IMR-90 (cell line): ENCODE results near the gene KIF22. TPM values are rescaled to one million over a fixed set of nuclear protein-coding genes. Genes with fewer than 3 reads are reported as not detected.
"Not testable (repeated sequence)": the region's sequence is repeated elsewhere in the genome, so short reads cannot be mapped to it uniquely, and the experiment has no call there.

ENCODE experiments used
- ATAC-seq: fragments of 200-7000 bp; cut with Tn5 transposase; 2 replicates; pipeline ENCODE4 v1.9.1; 2020; ENCODE audit warnings: low read depth, mild to moderate bottlenecking, moderate library complexity
- BruUV-seq: library from RNA; stranded (reverse); fragments of 400-500 nt; replicated peaks from 2 replicates; lab custom pipeline; 2021; lab: Mats Ljungman, UMichigan
- CTCF ChIA-PET: fragments of 300-600 bp; formaldehyde crosslinking; extraction: SDS; loops from one replicate; lab custom pipeline; 2021; ENCODE audit warnings: antibody characterized with exemption; lab: Yijun Ruan, JAX
- POLR2A ChIA-PET: fragments of 300-600 bp; sonication (Branson Sonifier 250); formaldehyde crosslinking; loops from one replicate; lab custom pipeline; 2022; ENCODE audit warnings: antibody characterized with exemption; ENCODE audit not compliant: unreplicated experiment; lab: Charles Lee
- DNase-seq: peaks from one replicate; pipeline ENCODE4 v3.0.0; 2013
- H2AFZ ChIP-seq: replicated peaks from 2 replicates; pipeline ENCODE3; 2013; ENCODE audit warnings: low read length, mild to moderate bottlenecking; ENCODE audit not compliant: poor library complexity
- H2AK5ac ChIP-seq: 2 replicates; pipeline ENCODE4 v1.6.1; 2013; ENCODE audit warnings: low read depth, low read length, inconsistent platforms
- H2AK9ac ChIP-seq: replicated peaks from 2 replicates; pipeline ENCODE3; 2013; ENCODE audit warnings: mild to moderate bottlenecking, low read depth, low read length, moderate library complexity; ENCODE audit not compliant: poor library complexity
- H2BK120ac ChIP-seq: 2 replicates; pipeline ENCODE4 v1.6.1; 2013; ENCODE audit warnings: low read depth, low read length, inconsistent platforms
- H2BK15ac ChIP-seq: 3 replicates; pipeline ENCODE4 v1.6.1; 2013; ENCODE audit warnings: low read depth, low read length, inconsistent platforms
- H2BK20ac ChIP-seq: 2 replicates; pipeline ENCODE4 v1.6.1; 2013; ENCODE audit warnings: low read depth, mild to moderate bottlenecking, inconsistent platforms, low read length, moderate library complexity
- H2BK5ac ChIP-seq: 2 replicates; pipeline ENCODE4 v1.6.1; 2013; ENCODE audit warnings: mild to moderate bottlenecking, low read depth, low read length, inconsistent platforms; ENCODE audit not compliant: poor library complexity, severe bottlenecking
- H3K14ac ChIP-seq: replicated peaks from 2 replicates; pipeline ENCODE4 v1.6.1; 2013; ENCODE audit warnings: low read depth, low read length, inconsistent platforms
- H3K18ac ChIP-seq: 2 replicates; pipeline ENCODE4 v1.6.1; 2013; ENCODE audit warnings: low read depth, low read length, control low read depth
- H3K23ac ChIP-seq: 2 replicates; pipeline ENCODE4 v1.6.1; 2013; ENCODE audit warnings: low read depth, low read length, inconsistent platforms
- H3K27ac ChIP-seq: 2 replicates; pipeline ENCODE4 v1.5.1; 2013; ENCODE audit warnings: mild to moderate bottlenecking, control low read depth, low read length; ENCODE audit not compliant: insufficient read depth
- H3K27me3 ChIP-seq: 2 replicates; pipeline ENCODE4 v1.6.1; 2013; ENCODE audit warnings: low read length; ENCODE audit not compliant: control insufficient read depth, insufficient read depth
- H3K36me3 ChIP-seq: 2 replicates; pipeline ENCODE4 v1.6.1; 2013; ENCODE audit warnings: low read length, mixed read lengths; ENCODE audit not compliant: control insufficient read depth, insufficient read depth
- H3K4ac ChIP-seq: 2 replicates; pipeline ENCODE4 v1.6.1; 2013; ENCODE audit warnings: low read depth, low read length, inconsistent platforms
- H3K4me1 ChIP-seq: 2 replicates; pipeline ENCODE4 v1.6.1; 2013; ENCODE audit warnings: low read length, mixed read lengths; ENCODE audit not compliant: control insufficient read depth, insufficient read depth
- H3K4me2 ChIP-seq: 2 replicates; pipeline ENCODE4 v1.6.1; 2013; ENCODE audit warnings: low read depth, mild to moderate bottlenecking, control low read depth, low read length, moderate library complexity
- H3K4me3 ChIP-seq: 2 replicates; pipeline ENCODE4 v1.5.1; 2013; ENCODE audit warnings: low read depth, mild to moderate bottlenecking, control low read depth, low read length, moderate library complexity; ENCODE audit not compliant: insufficient read depth
- H3K56ac ChIP-seq: 2 replicates; pipeline ENCODE4 v1.6.1; 2013; ENCODE audit warnings: low read length, inconsistent platforms; ENCODE audit not compliant: insufficient read depth; ENCODE audit errors: extremely low read depth
- H3K79me1 ChIP-seq, 2 experiments: 2 replicates each; pipeline ENCODE4 v1.6.1; 2013; ENCODE audit warnings: low read length in 2 of 2, inconsistent platforms in 1 of 2, low read depth in 1 of 2
- H3K9ac ChIP-seq: 2 replicates; pipeline ENCODE4 v1.6.1; 2013; ENCODE audit warnings: low read depth, low read length, control low read depth
- H3K9me1 ChIP-seq: 2 replicates; pipeline ENCODE4 v1.6.1; 2013; ENCODE audit warnings: low read length, inconsistent platforms; ENCODE audit not compliant: insufficient read depth
- H3K9me3 ChIP-seq: 2 replicates; pipeline ENCODE4 v1.6.1; 2013; ENCODE audit warnings: low read length; ENCODE audit not compliant: control insufficient read depth, insufficient read depth
- H4K20me1 ChIP-seq: 2 replicates; pipeline ENCODE4 v1.6.1; 2013; ENCODE audit warnings: low read length, inconsistent platforms; ENCODE audit not compliant: insufficient read depth
- H4K5ac ChIP-seq: 2 replicates; pipeline ENCODE4 v1.6.1; 2013; ENCODE audit warnings: mild to moderate bottlenecking, low read depth, low read length, control low read depth
- H4K8ac ChIP-seq, 2 experiments: 2 replicates each; pipeline ENCODE4 v1.6.1; 2013; ENCODE audit warnings: low read depth in 2 of 2, low read length in 2 of 2, control low read depth in 1 of 2, inconsistent platforms in 1 of 2
- H4K91ac ChIP-seq: 2 replicates; pipeline ENCODE4 v1.6.1; 2013; ENCODE audit warnings: low read depth, low read length, inconsistent platforms; ENCODE audit not compliant: insufficient read depth
- RCOR1 ChIP-seq: IDR thresholded peaks from 2 replicates; pipeline ENCODE4 v1.6.1; 2012; ENCODE audit warnings: mild to moderate bottlenecking, low read length, improper control_type of control experiment; ENCODE audit not compliant: insufficient replicate concordance
- WGBS, 2 experiments: methylation state at CpG; one replicate each; pipeline versions ENCODE4 v1.1.5 to v1.1.7; 2013; ENCODE audit warnings: missing lambda C conversion rate in 2 of 2; ENCODE audit not compliant: insufficient read length in 1 of 2; ENCODE audit errors: extremely low coverage in 2 of 2; 5-methylcytosine and 5-hydroxymethylcytosine counted together
- dilution Hi-C: fragments of 300-500 bp; cut with HindIII; formaldehyde crosslinking; loops from one replicate; pipeline ENCODE4 v1.14.3; 2018; ENCODE audit warnings: low sequenced_read_pairs; ENCODE audit not compliant: unreplicated experiment
- in situ Hi-C: fragments of 300-500 bp; cut with MboI; formaldehyde crosslinking; loops from 3 replicates; pipeline ENCODE4 v1.14.3; 2019; ENCODE audit warnings: low sequenced_read_pairs, inconsistent platforms, mixed read lengths
- intact Hi-C: fragments of 100-400 bp; cut with micrococcal nuclease; formaldehyde crosslinking; loops from 2 replicates; pipeline ENCODE4 v1.10.0; 2022
- polyA plus RNA-seq, 3 experiments: library from polyadenylated mRNA; depleted of rRNA; stranded (reverse); fragments of >200 nt; gene quantifications; 2 replicates each; pipeline ENCODE4 v1.2.3, GENCODE V29; 2012; ENCODE audit warnings: low replicate concordance in 1 of 3
- total RNA-seq: library from RNA; depleted of rRNA; stranded (reverse); fragments of >200 nt; gene quantifications from 2 replicates; pipeline ENCODE4 v1.2.3, GENCODE V29; 2012

The KIF22 gene
- total and polyA plus RNA-seq, 2 of the 4 experiments (the other 2 are of a cell fraction), result 43.0 to 65.1 TPM

DNA sequence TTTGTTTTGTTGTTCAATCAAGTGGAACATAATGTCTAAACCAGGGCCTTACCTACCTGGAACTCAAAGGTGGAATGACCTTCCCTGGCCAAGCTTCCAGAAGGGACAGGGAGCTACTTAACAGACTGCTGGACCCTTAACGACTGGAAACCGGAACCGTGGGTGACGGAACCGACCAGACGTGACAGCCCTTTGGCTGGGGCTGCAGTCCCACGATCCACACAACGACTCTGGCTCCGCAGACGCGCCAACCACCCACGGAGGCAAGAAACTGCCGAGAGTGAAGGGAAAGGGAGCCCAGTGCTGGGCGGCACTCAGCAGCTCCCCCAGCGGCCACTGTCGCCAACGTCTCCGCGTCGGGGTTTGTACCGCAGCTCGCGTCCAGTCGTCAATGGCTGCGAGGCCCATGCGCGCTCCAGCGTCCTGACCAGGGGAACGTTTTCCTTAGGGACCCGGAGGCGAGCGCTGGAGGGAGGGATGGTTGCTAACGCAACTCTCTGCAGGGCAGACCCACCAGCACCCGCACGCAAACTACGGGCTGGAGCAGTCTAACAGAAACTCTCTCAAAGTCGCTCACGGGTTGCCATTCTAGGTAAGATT, 5.5 kb upstream of the KIF22 start (continued):
- TF ChIP-seq RCOR1, result no peak

- H4K20me1 ChIP-seq, H3K9ac ChIP-seq, H3K27me3 ChIP-seq, H4K91ac ChIP-seq, ATAC-seq, H3K36me3 ChIP-seq, CTCF ChIA-PET, H4K8ac ChIP-seq, H2BK5ac ChIP-seq, H3K4me2 ChIP-seq, DNase-seq, H3K27ac ChIP-seq, H2AFZ ChIP-seq, H3K23ac ChIP-seq, H2AK9ac ChIP-seq, H2BK20ac ChIP-seq, H2AK5ac ChIP-seq, H2BK120ac ChIP-seq, H3K18ac ChIP-seq, in situ Hi-C loops, H3K14ac ChIP-seq, H3K9me1 ChIP-seq, H3K9me3 ChIP-seq, H2BK15ac ChIP-seq, H3K56ac ChIP-seq, H3K4me3 ChIP-seq, H3K4me1 ChIP-seq, H3K4ac ChIP-seq, dilution Hi-C loops, POLR2A ChIA-PET, H4K5ac ChIP-seq, BruUV-seq: not testable (repeated sequence)
- intact Hi-C loops, result loop anchor here (10.0 kb wide), 1 partner anchor 52 kb away; no protein-coding TSS in a partner anchor
- peaks cover 0 to 20% of the 10 kb centered on the region in 2 experiments; a peak in 2 of 4 replicates for H3K79me1 ChIP-seq
- WGBS, 2 experiments, result 82% methylated on average over 2 of the region's 4 CpGs; no CpG with 5 or more reads in 1 of the 2 experiments
Observed at GRCh38 chr16:29787155-29787554, 3.4 kb upstream of the KIF22 start.
